Activated CD8-positive, alpha-beta memory T cell treated with anti-CD3 and anti-CD28 coated beads, Interleukin-2, amount 50 U/mL, for 24 hours (primary cell): ENCODE measurements around the gene TRAPPC2.

Experiments
- DNase-seq: peaks from one replicate; pipeline ENCODE4 v3.0.0-alpha.2; 2020; ENCODE audit errors: extremely low read depth

TRAPPC2 gene

GRCh38 chrX:13734278-13735172 lies at the start of gene TRAPPC2, which contains the start of gene OFD1:
Gene TRAPPC2, minus strand, starts transcription at chrX:13734620. Its CDS starts 14,657 bp downstream, at chrX:13719963.
Gene OFD1, plus strand, starts transcription at chrX:13734748. Its CDS starts 324 bp downstream, at chrX:13735072.
- peak; percentile 71 for DNase-seq

DNA sequence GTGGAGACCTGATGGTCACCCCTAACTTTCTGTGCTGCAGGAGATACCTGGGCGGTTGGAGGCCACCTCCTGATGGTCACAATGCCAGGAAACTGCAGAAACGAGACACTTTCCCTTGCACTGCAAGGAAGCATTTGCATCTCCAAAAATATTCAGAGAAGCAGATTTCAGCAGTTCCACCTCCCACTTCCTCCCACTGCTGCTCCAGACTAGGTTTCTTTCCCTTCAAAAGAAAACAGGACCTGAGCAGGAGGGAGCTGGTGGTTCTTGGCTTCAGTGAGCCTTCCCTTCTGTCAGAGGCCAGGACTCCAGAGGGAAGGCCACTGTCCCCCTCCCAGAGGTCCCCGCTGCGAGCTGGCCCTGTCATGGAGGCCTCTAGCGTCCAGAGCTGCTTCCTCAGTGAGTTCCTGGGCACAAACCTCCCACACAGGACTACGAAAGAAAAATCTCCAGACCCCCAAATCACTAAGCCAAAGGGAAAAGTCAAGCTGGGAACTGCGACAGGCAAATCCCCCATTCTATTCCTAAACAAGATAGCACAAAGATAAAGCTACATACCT lies 46.5 kb upstream of the TRAPPC2 start:
- DNase-seq, result no peak

- no peak for DNase-seq
These were observed 44.5 kb upstream of the TRAPPC2 start for GRCh38 chrX:13778916-13779315.

- no peak for DNase-seq
These were observed 42.0 kb upstream of the TRAPPC2 start for GRCh38 chrX:13776387-13776786.

DNA sequence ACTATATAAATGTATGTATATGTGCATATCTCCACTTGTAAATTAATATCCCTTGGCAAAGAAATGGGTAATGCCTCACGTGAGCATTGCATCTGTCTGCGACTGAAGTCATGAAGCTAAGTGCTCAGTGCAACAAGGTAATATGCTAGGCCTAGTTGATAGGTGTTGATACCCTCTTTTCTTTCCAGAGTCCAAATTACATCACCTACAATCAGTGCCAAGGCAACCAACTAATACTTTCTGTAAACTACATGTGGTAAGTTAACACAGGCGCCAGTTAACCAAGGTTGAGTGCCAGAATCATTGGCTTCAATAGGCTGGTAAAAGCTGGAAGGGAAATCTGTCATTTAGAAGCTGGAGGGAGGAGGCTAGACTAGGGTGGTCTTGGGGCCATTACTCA lies 41.4 kb upstream of the TRAPPC2 start:
- no peak for DNase-seq

- no peak for DNase-seq
These were observed 40.3 kb upstream of the TRAPPC2 start for GRCh38 chrX:13774696-13775095.

- DNase-seq, result no peak
These were observed 35.7 kb upstream of the TRAPPC2 start for GRCh38 chrX:13770013-13770535.

DNA sequence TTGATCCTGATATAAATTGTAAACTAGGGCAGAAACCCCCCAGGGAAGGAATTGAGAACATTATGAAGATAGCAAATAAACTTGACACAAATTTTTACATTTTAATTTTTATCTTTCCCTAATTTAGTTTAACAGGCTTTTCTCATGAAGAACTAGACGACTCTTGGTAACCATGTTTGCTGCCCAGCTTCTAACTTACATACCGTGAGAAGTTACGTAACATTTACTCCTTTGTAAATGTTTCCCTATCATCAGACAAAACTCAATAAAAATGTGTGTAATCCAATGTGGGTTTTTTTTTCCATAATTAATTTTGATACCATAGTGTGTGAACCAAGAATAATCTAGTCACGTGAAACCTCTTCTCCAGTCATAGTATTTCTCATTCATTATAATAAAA lies 34.5 kb upstream of the TRAPPC2 start:
- no peak for DNase-seq

DNA sequence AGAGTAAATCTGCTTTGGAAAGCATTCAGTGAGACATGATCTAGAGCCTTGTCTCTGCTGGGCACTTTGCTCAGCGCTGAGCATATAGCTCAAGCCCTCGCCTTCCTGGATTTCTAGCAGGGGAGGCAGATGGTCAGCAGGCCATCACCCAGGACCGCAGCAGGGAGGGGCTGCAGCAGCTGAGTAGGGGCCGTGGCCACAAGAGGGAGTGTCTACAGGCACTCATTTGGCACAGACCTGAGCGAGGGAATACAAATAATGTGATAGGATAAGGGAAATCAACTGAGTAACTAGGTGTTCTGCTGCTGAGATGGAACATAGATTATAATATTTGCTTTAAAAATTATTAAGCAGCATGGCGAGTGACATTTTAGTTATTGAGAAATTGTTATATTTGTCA lies 30.3 kb upstream of the TRAPPC2 start:
- no peak for DNase-seq

- no peak for DNase-seq
These were observed 29.9 kb upstream of the TRAPPC2 start for GRCh38 chrX:13764281-13764680.

- no peak for DNase-seq
These were observed 29.1 kb upstream of the TRAPPC2 start for GRCh38 chrX:13763489-13763888.

DNA sequence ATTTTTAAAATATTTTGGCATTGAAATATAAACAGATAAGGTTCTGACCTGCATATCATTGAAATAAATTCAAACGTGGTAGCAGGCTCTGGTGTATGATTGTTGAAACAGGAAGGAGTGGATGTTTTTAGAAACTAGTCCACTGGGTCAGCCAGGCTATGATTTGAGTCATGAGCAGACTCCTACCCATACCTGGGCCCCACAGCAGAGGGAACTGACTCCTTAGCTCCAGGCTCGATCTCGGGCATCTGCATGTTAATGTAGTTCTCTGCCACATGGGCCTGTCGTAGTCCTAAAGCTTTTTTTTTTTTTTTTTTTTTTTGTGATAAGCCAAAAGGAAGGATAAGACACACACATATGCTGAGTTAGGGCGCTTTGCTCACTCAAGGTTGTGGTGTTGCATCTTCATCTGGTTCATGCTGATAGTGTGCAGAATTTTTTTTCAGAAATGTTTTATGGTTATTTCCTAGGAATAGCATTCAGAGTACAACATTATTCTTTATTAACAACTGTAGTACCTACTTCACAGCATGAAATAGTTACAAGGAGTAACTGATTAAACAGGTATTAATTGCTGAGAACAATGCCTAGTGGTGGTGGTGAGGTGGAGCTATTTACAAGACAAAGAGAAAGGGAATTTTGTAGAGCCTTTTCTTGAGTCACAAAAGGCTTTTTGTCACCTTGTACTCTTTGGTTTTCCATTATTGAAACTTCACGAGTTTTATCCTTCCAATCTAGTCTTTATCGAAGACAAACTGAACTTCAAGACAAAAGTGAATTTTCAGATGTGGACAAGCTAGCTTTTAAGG lies 27.4 kb upstream of the TRAPPC2 start:
- no peak for DNase-seq

DNA sequence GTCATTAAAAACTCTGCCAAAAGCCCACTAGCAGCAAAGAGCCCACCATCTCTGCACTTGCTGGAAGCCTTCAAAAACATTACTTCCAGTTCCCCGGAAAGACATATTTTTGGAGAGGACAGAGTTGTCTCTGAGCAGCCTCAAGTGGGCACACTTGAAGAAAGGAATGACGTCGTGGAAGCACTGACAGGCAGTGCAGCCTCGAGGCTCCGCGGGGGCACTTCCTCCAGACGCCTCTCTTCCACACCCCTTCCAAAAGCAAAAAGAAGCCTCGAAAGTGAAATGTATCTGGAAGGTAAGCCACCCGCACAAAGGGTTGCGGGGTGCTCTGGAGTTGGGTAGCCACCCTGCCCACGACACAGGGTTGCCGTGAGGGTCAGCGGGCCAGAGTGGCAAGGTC lies 26.0 kb upstream of the TRAPPC2 start:
- no peak for DNase-seq

GRCh38 chrX:13759152-13759718 lies 24.8 kb upstream of the TRAPPC2 start:
- no peak for DNase-seq

DNA sequence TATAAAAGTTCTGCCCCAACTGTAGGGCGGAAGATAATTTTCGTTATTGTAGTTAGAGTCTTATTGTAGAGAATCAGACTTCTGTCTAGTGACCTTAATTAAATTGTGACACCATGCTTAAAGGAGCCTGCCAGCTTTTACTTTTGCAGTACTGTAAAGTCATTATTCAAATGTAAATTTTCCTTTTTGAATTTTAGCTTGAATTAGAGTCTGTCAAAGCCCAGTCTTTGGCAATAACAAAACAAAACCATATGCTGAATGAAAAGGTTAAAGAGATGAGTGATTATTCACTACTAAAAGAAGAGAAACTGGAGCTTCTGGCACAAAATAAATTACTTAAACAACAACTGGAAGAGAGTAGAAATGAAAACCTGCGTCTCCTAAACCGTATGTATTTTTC lies 22.0 kb upstream of the TRAPPC2 start:
- DNase-seq, result no peak

DNA sequence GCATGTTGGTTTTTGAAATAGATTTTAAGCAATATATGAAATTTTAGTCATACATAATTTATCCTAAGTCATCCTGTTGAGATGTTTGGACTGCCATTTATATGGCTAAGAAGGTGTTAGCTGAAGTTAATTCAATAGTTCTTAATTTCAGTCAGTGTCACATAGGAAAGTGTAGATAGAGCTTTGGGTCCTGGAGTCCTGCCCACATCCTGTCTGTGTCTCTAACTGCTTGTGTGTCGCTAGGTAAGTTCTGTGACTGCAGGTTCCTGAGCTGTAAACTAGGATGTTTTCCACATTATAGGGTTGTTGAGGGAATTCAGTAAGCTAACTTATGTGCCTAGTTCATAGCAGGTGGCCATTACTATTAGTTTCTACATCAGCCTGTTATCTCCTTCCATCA lies 20.8 kb upstream of the TRAPPC2 start:
- DNase-seq, result no peak

GRCh38 chrX:13754765-13755164 lies 20.3 kb upstream of the TRAPPC2 start:
- DNase-seq, result no peak

- DNase-seq, result no peak
These were observed 18.2 kb upstream of the TRAPPC2 start for GRCh38 chrX:13752646-13753045.

DNA sequence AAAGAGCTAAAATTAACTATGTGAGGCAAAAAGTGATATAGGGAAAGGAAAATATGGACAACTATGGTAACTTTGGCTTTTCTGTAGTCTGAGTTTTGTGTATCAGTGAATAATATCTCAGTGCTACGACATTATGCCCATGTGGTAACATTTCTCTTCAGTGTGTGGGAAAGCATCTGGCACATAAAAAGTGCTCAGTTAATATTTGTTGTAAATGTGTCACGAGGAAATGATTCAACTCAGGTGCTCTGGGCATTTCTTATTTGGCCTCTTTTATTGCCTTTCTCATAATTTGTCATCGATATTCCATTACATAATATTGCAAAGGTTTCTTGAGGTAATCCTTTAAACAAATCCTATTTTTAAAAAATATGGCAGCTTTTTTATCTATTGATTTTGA lies 17.7 kb upstream of the TRAPPC2 start:
- DNase-seq, result no peak

DNA sequence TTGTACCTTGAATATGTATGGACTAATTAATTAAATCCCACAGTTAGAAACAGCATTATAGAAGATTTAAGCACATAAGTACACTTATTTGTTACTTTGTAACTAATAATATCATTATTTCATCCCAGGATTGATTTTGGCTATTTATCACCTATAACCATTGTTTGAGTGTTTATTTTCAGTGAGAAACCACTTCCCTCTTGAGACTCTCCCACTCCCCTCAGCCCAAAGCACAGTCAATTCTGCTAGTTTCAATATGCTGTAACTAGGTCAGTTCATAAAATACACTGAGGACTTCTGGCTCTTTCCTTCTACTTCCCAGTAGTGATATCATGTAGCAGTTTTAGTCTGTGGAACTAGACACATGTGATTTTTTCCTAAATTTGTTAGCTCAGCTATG lies 16.4 kb upstream of the TRAPPC2 start:
- DNase-seq, result no peak

GRCh38 chrX:13750204-13750603 lies 15.8 kb upstream of the TRAPPC2 start:
- no peak for DNase-seq

DNA sequence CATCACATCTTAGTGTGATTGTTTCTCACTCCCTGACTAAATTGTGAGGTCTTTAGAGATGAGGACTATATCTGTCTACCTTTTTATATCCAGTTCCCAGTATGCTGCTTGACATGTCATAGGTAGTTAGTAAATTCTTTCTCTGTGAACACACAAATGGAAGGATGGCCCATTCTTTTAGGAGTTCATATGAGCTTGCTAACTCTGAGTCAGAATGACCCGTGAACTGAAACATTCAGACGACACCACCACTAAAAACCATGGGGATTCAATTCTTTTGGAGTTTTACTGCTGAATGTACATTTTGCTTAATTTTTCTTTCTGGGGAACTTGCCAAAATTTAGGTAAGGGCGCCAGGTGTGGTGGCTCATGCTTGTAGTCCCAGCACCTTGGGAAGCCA lies 14.1 kb upstream of the TRAPPC2 start:
- DNase-seq, result no peak
